G401.6 (cell line): ENCODE measurements around the gene AKAP13.
A peak's percentile ranks its signal among the peaks of the same experiment; 100 is the strongest.

ENCODE experiments used
- FAIRE-seq: peaks from 2 replicates; lab custom pipeline; 2012; peaks lifted over from hg19 to GRCh38; lab: Jason Lieb, UNC

AKAP13 gene

DNA sequence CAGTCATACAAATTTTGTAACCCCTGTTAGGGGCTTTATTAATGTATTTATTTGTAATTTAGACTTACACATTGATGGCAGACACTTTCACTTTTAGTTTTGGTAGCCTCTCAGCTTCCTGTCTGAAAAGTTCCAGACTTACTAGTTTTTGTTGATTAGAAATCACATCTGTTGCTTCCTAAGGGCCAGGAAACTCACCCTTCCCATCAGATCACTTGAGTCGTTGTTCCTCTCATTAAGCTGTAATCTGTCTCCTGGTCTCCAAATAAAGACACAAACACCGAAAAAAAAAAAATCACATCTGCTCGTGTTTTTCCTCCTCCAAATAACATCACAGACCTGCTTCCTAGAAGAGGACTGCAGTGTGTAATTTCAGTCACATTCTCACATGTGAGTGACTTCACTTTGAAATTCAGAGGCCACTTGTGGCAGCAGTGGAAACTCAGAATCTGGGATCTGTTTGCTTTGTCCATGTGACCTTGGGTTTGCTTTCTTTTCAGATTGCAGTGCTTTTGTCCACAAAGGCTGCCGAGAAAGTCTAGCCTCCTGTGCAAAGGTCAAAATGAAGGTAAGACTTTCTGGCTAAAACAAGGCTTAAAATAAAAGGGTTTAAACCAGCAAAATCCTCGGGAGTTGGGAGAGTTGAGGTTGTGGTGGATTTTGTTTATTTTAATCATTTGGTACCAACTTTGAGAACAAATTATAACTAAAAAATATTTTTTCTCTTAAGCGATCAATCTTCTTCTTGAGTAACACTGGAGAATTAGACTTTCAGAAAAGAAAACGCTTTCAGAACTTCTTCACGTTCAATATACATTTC lies 327.3 kb downstream of the AKAP13 start:
- no peak for FAIRE-seq

- no peak for FAIRE-seq
Observed at GRCh38 chr15:85708402-85708941, 328.1 kb downstream of the AKAP13 start.

DNA sequence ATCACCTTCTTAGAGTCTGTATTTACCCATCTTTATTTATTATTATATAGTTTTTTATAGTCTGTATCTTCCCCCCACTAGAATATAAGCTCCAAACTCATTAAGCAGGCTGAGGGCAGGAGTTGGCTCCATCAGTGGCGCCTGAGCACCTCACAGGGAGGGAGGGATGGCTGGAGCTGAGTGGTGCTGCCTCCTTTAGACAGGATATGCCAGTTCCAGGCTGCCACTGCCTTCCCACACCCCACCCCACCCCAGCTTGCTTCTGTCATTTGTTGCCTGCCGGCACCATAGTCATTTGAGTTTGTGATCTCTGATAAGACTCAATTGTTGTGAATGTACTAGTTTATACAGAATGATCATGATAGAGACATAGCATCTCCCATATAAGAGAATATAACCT lies 328.8 kb downstream of the AKAP13 start:
- FAIRE-seq: no peak

DNA sequence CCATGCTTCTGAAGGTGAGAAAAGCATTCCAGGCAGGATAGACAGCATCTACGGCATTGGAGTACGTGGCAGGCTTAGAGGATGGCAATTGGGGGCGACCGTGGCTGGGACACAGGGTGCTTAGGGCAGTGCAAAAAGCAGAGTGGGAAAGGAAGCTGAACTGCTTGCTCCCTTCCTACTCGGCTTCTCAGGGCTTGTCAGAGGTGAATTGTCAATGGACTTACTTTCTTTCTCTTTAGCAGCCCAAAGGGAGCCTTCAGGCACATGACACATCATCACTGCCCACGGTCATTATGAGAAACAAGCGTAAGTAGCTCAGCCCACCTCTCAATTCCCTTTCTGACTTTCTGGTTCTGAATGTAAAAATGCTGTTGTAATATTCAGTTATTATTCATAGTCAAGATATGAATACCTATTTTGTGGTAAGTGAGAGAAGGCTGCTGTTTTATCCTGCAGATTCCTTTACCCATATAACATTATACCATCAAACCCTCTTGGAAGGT lies 330.0 kb downstream of the AKAP13 start:
- FAIRE-seq: no peak

GRCh38 chr15:85711580-85712192 lies 331.3 kb downstream of the AKAP13 start:
- no peak for FAIRE-seq

GRCh38 chr15:85716261-85716660 lies 335.9 kb downstream of the AKAP13 start:
- FAIRE-seq: no peak

DNA sequence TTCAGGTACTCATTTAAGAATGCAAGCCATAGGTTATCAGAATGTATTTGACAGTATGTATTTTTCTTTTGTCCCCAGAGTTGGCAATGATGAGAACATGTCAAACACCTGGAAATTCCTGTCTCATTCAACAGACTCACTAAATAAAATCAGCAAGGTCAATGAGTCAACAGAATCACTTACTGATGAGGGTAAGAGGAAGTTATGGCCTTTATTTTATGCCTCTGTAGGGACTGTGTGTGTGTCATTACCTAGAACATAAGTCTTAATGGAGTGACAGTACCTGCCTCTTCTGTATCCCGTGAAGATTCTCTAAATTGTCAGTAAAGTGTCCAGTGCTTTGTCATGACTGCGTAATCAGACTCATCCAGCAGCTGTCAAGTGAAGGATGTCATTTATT lies 336.8 kb downstream of the AKAP13 start:
- FAIRE-seq: no peak

GRCh38 chr15:85718271-85718971 lies 338.0 kb downstream of the AKAP13 start:
- FAIRE-seq: no peak

DNA sequence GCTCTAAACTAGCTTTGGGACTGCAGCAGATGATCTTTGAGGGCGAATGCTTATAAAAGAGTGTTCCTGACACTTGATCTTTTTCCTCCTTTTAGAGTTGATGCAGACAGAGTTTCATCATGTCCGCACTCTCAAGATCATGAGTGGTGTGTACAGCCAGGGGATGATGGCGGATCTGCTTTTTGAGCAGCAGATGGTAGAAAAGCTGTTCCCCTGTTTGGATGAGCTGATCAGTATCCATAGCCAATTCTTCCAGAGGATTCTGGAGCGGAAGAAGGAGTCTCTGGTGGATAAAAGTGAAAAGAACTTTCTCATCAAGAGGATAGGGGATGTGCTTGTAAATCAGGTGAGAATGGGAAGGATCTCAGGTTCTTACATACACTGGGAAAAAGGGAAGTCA lies 338.6 kb downstream of the AKAP13 start:
- no peak for FAIRE-seq

- no peak for FAIRE-seq
Observed at GRCh38 chr15:85722374-85723152, 342.2 kb downstream of the AKAP13 start.

- FAIRE-seq: no peak
Observed at GRCh38 chr15:85723960-85724945, 343.9 kb downstream of the AKAP13 start.

DNA sequence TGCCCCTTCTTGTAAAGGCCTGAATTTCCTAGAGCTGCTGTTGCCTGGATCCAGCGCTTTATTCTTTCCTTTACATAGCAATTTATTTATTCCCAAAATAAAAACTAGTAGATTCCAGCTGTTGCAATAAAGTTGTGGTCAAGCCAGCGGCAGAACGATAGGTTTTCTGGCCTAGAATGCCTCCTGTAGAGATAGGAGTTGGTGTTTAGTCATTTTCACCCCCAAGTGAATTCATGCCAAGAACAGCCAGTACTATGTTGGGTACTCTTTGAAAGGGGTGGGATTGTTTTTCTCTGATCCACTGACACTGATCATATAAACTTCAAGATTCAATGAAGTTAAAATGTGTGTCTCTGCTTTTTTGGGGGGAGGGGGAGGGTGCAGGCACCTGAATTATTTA lies 344.6 kb downstream of the AKAP13 start:
- FAIRE-seq: no peak

GRCh38 chr15:85725564-85725963 lies 345.2 kb downstream of the AKAP13 start:
- FAIRE-seq: no peak

GRCh38 chr15:85726454-85726853 lies 346.1 kb downstream of the AKAP13 start:
- no peak for FAIRE-seq

- no peak for FAIRE-seq
Observed at GRCh38 chr15:85727068-85727467, 346.7 kb downstream of the AKAP13 start.

GRCh38 chr15:85730001-85730820 lies 349.8 kb downstream of the AKAP13 start:
- peak; percentile 91 for FAIRE-seq

GRCh38 chr15:85733416-85733815 lies 353.0 kb downstream of the AKAP13 start:
- no peak for FAIRE-seq

GRCh38 chr15:85737061-85737460 lies 356.7 kb downstream of the AKAP13 start:
- FAIRE-seq: no peak

GRCh38 chr15:85741021-85741421 lies 360.6 kb downstream of the AKAP13 start:
- FAIRE-seq: no peak

DNA sequence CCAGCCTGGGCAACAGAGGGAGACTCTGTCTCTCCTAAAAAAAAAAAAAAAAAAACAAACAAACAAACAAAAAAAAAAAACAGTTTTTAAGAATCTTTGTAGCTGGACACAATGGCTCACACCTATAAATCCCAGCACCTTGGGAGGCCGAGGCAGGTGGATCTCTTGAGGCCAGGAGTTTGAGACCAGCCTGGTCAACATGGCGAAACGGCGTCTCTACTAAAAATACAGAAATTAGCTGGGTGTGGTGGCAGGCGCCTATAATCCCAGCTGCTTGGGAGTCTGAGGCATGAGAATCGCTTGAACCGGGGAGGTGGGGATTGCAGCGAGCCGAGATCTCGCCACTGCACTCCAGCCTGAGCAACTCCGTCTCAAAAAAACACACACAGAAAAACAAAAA lies 361.3 kb downstream of the AKAP13 start:
- no peak for FAIRE-seq
